Omental fat pad (tissue), 4 donors: ENCODE results near the gene PPFIA4. TPM values are rescaled to one million over a fixed set of nuclear protein-coding genes. Genes with fewer than 3 reads are reported as not detected.

Experiments used
- ATAC-seq: fragments of 150-250 bp; one replicate; pipeline ENCODE4 v1.9.1; 2016; ENCODE audit warnings: mild to moderate bottlenecking, moderate library complexity; ENCODE audit not compliant: low FRiP score
- DNase-seq: peaks from one replicate; pipeline ENCODE4 v3.0.0-alpha.2; 2019; ENCODE audit warnings: low spot score
- total RNA-seq, 4 donors: library from RNA; depleted of rRNA; stranded (reverse); fragments of >200 nt; gene quantifications; one replicate each; pipeline ENCODE4 v1.1.0, GENCODE V29; 2016
- TF ChIP-seq, protein P1 (sequence below), 3 donors: fragments of 450-650 bp; IDR thresholded peaks; one replicate each; pipeline ENCODE4 v1.5.1; 2016 to 2017; ENCODE audit warnings: antibody characterized with exemption in 3 of 3, mild to moderate bottlenecking in 3 of 3, moderate library complexity in 2 of 3

Gene PPFIA4
- total RNA-seq, 4 donors from 2014 or later: 0.72 to 1.4 (median 1.2) TPM; not detected in 1

DNA sequence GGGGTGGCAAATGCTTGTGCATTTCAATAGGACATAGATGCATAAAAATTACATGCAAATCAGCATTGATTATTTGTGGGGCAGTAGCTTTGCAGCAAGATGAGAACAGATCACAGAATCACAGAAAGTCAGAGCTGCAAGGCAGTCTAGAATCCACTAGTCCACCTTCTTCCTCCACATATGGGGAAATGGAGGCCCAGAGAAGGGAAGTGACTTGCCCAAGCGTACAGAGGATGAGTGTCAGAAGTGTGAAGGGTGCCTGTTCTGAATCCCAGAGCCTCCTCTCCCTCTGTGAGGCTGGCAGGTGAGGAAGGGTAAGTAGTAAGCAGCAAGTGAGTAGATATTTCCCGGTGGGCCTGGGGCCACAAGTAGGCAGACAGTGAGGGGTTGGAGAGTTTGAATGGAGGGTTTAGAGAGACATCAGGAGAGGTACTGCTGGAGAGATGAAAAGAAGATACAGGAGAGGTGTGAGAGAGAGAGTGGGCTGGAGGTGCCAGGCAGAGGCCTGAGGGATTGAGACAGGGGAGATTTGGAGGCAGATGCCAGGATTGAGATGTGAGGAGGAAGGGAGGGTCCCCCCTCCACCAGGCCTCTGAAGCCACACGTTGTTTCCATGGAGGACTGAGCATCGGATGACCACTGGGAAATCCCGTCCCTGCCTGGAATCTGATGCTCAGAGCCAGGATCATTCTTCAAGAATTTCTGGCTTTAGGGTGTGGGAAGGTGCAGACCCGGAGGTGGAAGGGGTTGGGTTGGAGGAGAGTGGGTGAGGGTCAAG is 64.3 kb downstream of the PPFIA4 start:
- TF ChIP-seq, protein P1, sequence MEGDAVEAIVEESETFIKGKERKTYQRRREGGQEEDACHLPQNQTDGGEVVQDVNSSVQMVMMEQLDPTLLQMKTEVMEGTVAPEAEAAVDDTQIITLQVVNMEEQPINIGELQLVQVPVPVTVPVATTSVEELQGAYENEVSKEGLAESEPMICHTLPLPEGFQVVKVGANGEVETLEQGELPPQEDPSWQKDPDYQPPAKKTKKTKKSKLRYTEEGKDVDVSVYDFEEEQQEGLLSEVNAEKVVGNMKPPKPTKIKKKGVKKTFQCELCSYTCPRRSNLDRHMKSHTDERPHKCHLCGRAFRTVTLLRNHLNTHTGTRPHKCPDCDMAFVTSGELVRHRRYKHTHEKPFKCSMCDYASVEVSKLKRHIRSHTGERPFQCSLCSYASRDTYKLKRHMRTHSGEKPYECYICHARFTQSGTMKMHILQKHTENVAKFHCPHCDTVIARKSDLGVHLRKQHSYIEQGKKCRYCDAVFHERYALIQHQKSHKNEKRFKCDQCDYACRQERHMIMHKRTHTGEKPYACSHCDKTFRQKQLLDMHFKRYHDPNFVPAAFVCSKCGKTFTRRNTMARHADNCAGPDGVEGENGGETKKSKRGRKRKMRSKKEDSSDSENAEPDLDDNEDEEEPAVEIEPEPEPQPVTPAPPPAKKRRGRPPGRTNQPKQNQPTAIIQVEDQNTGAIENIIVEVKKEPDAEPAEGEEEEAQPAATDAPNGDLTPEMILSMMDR (IDR thresholded peaks at IDR 0.05): no peak
- DNase-seq: no peak
- ATAC-seq: no peak

DNA sequence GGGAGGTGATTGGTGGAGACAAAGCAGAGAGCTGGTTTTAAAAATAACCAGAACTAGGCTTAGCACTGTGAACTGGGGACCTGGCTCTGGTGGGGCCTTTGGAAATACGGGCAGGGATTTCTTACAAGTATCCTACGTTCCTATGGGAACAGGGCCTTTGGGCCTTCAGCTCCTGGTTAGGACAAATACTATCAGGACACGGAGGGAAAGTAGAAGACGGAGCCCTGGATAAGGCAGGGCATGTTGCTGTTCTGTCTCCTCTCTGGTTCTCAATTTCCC is 64.8 kb downstream of the PPFIA4 start:
- TF ChIP-seq, protein P1 (IDR thresholded peaks at IDR 0.05): no peak
- ATAC-seq (no peak), DNase-seq (no peak)

DNA sequence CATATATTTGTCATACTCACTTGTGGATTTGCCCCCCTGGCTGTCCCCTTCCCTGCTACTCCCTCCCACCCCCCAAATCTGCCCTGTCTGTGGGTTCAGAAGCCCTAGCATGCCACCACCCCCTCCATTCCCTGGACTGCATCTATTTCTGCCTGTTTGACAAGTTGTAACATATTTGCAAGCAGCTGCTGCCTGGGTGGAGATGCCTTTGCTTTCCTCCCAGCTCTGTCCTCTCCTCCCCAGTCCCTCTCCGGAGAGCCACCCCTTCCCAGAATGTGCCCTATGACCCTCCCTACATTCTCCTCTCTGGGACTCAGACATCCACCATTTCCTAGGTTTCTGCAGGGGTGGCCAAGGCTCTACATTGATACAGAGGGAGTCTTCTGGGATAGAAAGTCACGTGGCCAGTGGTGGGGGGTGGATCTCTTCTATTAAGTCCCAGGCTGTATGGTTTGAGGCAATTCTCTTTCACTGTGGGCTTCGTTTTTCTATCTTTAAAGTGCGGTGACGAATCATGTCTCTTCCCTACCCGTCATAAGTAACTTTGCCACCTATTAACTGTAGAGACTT is 65.6 kb downstream of the PPFIA4 start:
- ATAC-seq (no peak), DNase-seq (no peak)

DNA sequence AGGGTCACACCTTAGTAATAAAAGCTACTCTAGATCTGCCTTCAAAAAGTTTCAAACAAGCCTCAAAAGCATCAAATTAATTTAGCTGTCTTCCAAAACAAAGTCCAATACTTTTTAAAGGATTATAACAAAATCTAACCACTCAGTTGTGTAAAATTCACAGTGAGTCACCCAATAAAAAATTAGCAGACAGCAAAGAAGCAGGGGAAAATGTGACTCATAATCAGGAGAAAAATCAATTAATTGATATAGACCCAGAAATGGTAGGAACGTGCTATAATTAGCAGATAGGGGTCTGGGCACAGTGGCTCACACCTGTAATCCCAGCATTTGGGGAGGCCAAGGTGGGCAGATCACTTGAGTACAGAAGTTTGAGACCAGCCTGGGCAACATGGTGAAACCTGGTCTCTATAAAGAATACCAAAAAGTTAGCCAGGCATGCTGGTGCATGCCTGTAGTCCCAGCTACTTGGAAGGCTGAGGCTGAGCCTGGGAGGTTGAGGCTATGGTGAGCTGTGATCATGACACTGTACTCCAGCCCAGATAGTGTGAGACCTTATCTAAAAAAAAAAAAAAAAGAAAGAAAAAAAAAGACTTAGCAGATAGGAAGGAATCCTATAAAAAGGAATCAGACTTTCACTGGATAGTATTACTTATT is 67.6 kb downstream of the PPFIA4 start:
- DNase-seq (no peak), ATAC-seq (no peak)
- TF ChIP-seq, protein P1 (IDR thresholded peaks at IDR 0.05): no peak

More for the DNA sequence above, 65.6 kb downstream of the PPFIA4 start:
- TF ChIP-seq, protein P1 (IDR thresholded peaks at IDR 0.05): no peak

DNA sequence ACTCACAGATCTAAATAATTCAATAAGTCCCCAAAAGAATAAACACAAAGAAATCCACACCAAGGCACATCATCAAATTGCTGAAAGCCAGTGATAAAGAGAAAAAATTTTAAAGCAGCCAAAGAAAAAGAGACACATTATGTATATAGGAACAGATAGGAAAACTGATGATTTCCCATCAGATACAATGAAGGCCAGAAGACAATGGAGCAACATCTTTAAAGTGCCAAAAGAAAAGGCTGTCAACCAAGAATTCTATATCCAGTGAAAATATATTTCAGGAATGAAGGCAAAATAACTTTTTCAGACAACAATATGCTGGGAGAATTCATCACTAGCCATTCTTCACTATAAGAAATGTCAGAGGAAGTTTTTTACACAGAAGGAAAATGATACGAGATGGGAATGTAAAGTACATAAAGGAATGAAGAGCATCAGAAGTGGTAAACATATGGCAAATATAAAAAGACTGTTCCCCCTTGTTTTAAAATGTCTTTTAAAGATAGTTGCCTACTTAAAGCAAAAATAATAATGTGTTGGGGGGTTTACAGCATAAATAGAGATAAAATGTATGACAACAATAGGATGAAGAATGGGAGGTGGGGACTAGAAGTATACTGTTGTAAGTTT is 68.9 kb downstream of the PPFIA4 start:
- ATAC-seq (no peak), DNase-seq (no peak)
- TF ChIP-seq, protein P1 (IDR thresholded peaks at IDR 0.05): no peak

DNA sequence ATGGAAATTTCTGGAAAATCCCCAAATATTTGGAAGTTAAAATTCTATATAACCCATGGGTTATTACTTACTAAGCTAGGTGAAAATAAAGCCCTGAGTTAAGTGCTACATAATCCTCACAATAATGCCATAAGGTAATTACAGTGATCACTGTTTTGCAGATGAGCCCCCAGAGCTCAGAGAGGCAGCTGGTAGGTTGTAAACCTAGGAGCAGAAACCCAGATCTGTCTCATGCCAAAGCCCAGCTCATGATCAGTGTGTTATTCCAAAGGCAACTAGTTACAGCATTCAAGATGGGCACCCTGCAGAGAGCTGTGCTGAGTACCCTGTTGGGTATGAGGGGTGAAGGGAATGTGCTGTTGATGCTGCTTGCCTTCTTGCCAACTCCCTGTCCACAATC is 70.3 kb downstream of the PPFIA4 start:
- DNase-seq (no peak), ATAC-seq (no peak)
- TF ChIP-seq, protein P1 (IDR thresholded peaks at IDR 0.05): no peak
